Measurements from ENCODE around the gene WDR81.

WDR81 gene

GRCh38 chr17:1713878-1714426, 10.6 kb upstream of the WDR81 start:
- peak overlapping the region; percentile 100 for H3K27ac ChIP-seq
- H3K4me3 ChIP-seq: peak overlapping the region; percentile 96
- TF ChIP-seq, protein P1, sequence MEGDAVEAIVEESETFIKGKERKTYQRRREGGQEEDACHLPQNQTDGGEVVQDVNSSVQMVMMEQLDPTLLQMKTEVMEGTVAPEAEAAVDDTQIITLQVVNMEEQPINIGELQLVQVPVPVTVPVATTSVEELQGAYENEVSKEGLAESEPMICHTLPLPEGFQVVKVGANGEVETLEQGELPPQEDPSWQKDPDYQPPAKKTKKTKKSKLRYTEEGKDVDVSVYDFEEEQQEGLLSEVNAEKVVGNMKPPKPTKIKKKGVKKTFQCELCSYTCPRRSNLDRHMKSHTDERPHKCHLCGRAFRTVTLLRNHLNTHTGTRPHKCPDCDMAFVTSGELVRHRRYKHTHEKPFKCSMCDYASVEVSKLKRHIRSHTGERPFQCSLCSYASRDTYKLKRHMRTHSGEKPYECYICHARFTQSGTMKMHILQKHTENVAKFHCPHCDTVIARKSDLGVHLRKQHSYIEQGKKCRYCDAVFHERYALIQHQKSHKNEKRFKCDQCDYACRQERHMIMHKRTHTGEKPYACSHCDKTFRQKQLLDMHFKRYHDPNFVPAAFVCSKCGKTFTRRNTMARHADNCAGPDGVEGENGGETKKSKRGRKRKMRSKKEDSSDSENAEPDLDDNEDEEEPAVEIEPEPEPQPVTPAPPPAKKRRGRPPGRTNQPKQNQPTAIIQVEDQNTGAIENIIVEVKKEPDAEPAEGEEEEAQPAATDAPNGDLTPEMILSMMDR (IDR thresholded peaks at IDR 0.05): no peak
- DNase-seq (ENCODE audit: low spot score): peak; percentile 73

GRCh38 chr17:1714427-1714979, 10.0 kb upstream of the WDR81 start:
- peak overlapping the region; percentile 96 for H3K4me3 ChIP-seq
- peak; percentile 100 for DNase-seq (ENCODE audit: low spot score)
- peak overlapping the region; percentile 100 for H3K27ac ChIP-seq
- TF ChIP-seq, protein P1 (IDR thresholded peaks at IDR 0.05): no peak

- peak overlapping the region; percentile 96 for H3K4me3 ChIP-seq
- TF ChIP-seq, protein P1 (IDR thresholded peaks at IDR 0.05): no peak
- peak; percentile 97 for DNase-seq (ENCODE audit: low spot score)
- peak overlapping the region; percentile 100 for H3K27ac ChIP-seq
Measured at GRCh38 chr17:1714980-1715802, 9.3 kb upstream of the WDR81 start.

DNA sequence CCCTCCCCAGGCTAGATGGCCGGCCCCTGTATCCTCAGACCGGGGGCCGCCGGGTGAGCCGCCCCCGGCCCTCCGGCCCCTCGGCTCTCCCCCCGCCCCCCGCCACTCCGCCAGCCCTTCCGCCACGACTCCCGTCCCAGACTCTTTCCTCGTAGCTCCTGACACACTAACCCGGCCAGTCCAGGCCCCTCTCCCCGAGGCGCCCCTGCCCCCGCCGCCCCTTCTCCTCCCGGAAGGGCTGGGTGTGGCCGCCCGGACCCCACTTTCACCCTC, 8.8 kb upstream of the WDR81 start:
- TF ChIP-seq, protein P1 (IDR thresholded peaks at IDR 0.05): no peak
- H3K27ac ChIP-seq: peak overlapping the region; percentile 100
- H3K4me3 ChIP-seq: peak overlapping the region; percentile 96
- no peak for DNase-seq (ENCODE audit: low spot score)

DNA sequence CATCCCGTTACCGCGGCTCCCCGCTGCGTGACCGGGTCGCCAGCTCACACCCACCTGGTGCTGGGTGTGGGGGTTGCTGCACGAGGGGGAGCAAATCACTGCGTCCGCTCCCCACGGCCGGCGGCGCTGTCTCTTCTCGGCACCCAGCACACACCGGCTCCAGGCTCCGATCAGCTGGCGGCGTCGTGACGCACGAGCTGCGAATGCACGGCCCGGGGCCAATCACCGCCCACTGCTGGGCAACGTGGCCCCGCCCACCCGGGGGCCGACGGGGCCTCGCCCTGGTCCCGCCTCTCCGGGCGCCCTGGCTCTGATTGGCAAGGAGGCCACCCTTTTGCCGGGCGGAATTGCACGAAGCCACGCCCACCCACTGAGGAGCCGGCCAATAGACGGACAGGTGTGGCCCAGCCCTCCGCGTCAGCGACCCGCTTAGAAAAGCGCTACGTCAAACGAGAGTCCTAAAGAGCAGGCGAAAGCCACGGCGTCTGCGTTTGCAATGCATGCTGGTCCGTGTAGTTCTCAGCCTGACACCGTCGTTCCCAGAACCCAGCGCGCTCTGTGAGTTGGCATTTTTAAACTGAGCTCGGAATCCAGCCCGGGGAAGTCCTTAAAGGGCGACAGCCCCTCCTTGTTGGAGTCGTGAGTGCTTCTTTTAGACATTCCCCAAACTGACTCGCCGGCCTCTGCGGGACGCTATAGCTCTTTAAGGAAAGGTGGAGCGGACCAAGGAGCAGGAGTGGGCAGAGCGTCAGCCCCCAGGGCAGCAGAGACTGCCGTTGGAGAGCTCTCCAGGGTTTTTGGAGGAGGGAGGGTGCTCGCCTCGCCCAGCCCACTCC, 8.2 kb upstream of the WDR81 start:
- H3K4me3 ChIP-seq: peak overlapping the region; percentile 96
- TF ChIP-seq, protein P1 (IDR thresholded peaks at IDR 0.05): no peak
- peak overlapping the region; percentile 100 for H3K27ac ChIP-seq
- DNase-seq (ENCODE audit: low spot score): peak; percentile 100

DNA sequence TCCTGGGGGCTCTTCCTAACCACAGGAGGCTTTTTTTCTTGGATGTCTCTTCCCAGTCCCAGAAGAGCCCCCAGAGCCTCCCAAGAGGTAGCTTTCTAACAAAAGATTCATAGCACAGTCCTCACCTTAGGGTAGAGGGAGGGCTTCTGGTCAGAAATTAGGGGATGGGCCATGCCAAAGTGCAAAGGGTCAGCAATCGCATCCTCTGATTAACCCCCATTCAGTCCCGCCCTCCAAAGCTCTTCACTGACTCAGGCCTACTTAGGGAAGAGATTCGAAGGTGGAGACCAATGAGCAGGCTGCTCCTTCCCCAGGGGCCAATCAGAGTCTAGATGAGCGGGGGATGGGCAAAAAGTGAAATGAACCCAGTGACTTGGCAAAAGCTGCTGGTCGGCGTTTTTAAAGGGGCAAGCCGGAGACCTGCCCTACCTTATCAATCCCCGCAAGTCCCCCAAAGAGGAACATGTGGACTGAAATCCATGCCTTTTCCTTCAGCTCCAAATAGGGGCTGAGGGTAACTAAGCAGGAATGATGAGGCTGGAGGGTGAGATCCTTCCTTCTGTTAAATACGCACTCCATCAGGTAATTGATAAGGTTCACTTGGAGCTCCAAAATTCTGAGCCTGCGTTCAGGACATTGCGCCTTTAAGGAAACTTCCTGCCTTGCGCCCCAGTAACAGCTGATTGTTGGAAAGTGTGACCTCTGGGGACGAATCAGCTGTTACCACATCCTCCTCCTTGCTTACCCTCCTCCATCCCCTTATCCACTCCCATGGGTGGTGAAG, 7.4 kb upstream of the WDR81 start:
- H3K4me3 ChIP-seq: peak overlapping the region; percentile 70
- TF ChIP-seq, protein P1 (IDR thresholded peaks at IDR 0.05): no peak
- peak; percentile 97 for DNase-seq (ENCODE audit: low spot score)
- peak overlapping the region; percentile 99 for H3K27ac ChIP-seq

Data from coronary artery (tissue), 2 donors.